K562 (cell line): ENCODE data around the gene MEI4. TPM values are rescaled to one million over a fixed set of nuclear protein-coding genes. Genes with fewer than 3 reads are reported as not detected.

ENCODE experiments used
- ATAC-seq: fragments of 200-7000 bp; cut with Tn5 transposase; 3 replicates; pipeline ENCODE4 v1.9.1; 2020; ENCODE audit warnings: moderate library complexity
- BruUV-seq: library from RNA; stranded (reverse); fragments of 400-500 nt; replicated peaks from 2 replicates; lab custom pipeline; 2021; lab: Mats Ljungman, UMichigan
- CTCF ChIA-PET: fragments of 300-600 bp; formaldehyde crosslinking; extraction: SDS; loops from one replicate; lab custom pipeline; 2021; ENCODE audit warnings: low intra/inter-chr PET ratio; lab: Yijun Ruan, JAX
- POLR2A ChIA-PET: fragments of 300-600, 350-650 bp; sonication (Branson Sonifier 250); formaldehyde crosslinking; extraction: SDS; loops from one replicate; lab custom pipeline; 2021; ENCODE audit warnings: antibody characterized with exemption, inconsistent platforms; lab: Yijun Ruan, JAX
- DNase-seq, 4 experiments: peaks; one replicate each; pipeline versions ENCODE4 v3.0.0 to v3.0.0-alpha.2; 2011 to 2018; ENCODE audit warnings: low spot score in 3 of 4, mixed read lengths in 3 of 4; ENCODE audit errors: extremely low read depth in 1 of 4
- FAIRE-seq: peaks from 2 replicates; lab custom pipeline; 2011; peaks lifted over from hg19 to GRCh38; lab: Jason Lieb, UNC
- H2AFZ ChIP-seq: 2 replicates; pipeline ENCODE4 v1.6.0; 2011; ENCODE audit warnings: low read depth, low read length, control low read depth, inconsistent platforms
- H3K27ac ChIP-seq: fragments of 200-600 bp; 3 replicates; pipeline ENCODE4 v1.8.0; 2011; ENCODE audit warnings: low read depth, mild to moderate bottlenecking, control low read depth, inconsistent platforms, low read length, moderate library complexity, mixed read lengths; ENCODE audit errors: extremely low read depth
- H3K27me3 ChIP-seq, 2 experiments: fragments of 300-600 bp in 1 of 2; 2 replicates in 1 of 2; 3 replicates in 1 of 2; pipeline versions ENCODE4 v1.6.0 to v1.8.0; 2011; ENCODE audit warnings: inconsistent platforms in 2 of 2, low read length in 2 of 2, mild to moderate bottlenecking in 1 of 2, mixed read lengths in 1 of 2, moderate library complexity in 1 of 2; ENCODE audit not compliant: control insufficient read depth in 2 of 2, insufficient read depth in 2 of 2
- H3K36me3 ChIP-seq: fragments of 300-600 bp; 3 replicates; pipeline ENCODE4 v1.8.0; 2011; ENCODE audit warnings: mild to moderate bottlenecking, low read length, inconsistent platforms; ENCODE audit not compliant: control insufficient read depth, insufficient read depth
- H3K4me1 ChIP-seq, 2 experiments: fragments of 200-600 bp in 1 of 2; replicated peaks in 1 of 2; 2 replicates in 1 of 2; 3 replicates in 1 of 2; pipeline versions ENCODE4 v1.5.1 to v1.8.0; 2011; ENCODE audit warnings: inconsistent platforms in 2 of 2, low read length in 2 of 2, mild to moderate bottlenecking in 1 of 2, mixed read lengths in 1 of 2, moderate library complexity in 1 of 2; ENCODE audit not compliant: control insufficient read depth in 2 of 2, insufficient read depth in 2 of 2
- H3K4me2 ChIP-seq: 2 replicates; pipeline ENCODE4 v1.6.1; 2011; ENCODE audit warnings: low read length, control low read depth, inconsistent platforms, mixed read lengths; ENCODE audit not compliant: insufficient read depth
- H3K4me3 ChIP-seq: fragments of 200-600 bp; sonication (generic), shearing (Covaris generic); 2 replicates; pipeline ENCODE4 v1.5.1; 2016; ENCODE audit warnings: control low read depth, inconsistent platforms
- H3K79me2 ChIP-seq: fragments of 200-600 bp; 3 replicates; pipeline ENCODE4 v1.8.0; 2011; ENCODE audit warnings: low read length, inconsistent platforms; ENCODE audit not compliant: control insufficient read depth, insufficient read depth
- H3K9ac ChIP-seq, 2 experiments: 2 replicates each; pipeline versions ENCODE4 v1.6.0 to v1.6.1; 2011; ENCODE audit warnings: low read depth in 2 of 2, low read length in 2 of 2, control low read depth in 1 of 2, inconsistent platforms in 1 of 2, mild to moderate bottlenecking in 1 of 2, mixed read lengths in 1 of 2; ENCODE audit not compliant: insufficient read depth in 1 of 2
- H3K9me1 ChIP-seq: one replicate; pipeline ENCODE4 v1.6.0; 2011; ENCODE audit warnings: inconsistent platforms, mild to moderate bottlenecking, low read length, moderate library complexity; ENCODE audit not compliant: control insufficient read depth, insufficient read depth
- H3K9me3 ChIP-seq: replicated peaks from 2 replicates; pipeline ENCODE4 v1.5.1; 2011; ENCODE audit warnings: low read depth, low read length, inconsistent platforms; ENCODE audit not compliant: control insufficient read depth, insufficient read depth
- H4K20me1 ChIP-seq: replicated peaks from 2 replicates; pipeline ENCODE4 v1.6.1; 2011; ENCODE audit warnings: low read length, inconsistent platforms, mixed read lengths; ENCODE audit not compliant: control insufficient read depth, insufficient read depth
- ADNP ChIP-seq: fragments of 200-800 bp; sonication (Bioruptor generic); IDR thresholded peaks from 2 replicates; pipeline ENCODE4 v1.6.1; 2016; ENCODE audit warnings: missing genetic modification characterization, missing compliant biosample characterization
- ASH1L ChIP-seq: fragments of 450-650 bp; IDR thresholded peaks from 2 replicates; pipeline ENCODE4 v1.6.1; 2018; ENCODE audit warnings: borderline replicate concordance, mild to moderate bottlenecking, low read depth; ENCODE audit not compliant: partially characterized antibody
- ATF7 ChIP-seq: fragments of 450-650 bp; IDR thresholded peaks from 2 replicates; pipeline ENCODE4 v1.7.1; 2014; ENCODE audit warnings: mild to moderate bottlenecking, moderate library complexity
- CHD1 ChIP-seq: fragments of 200-600 bp; sonication (generic); IDR thresholded peaks from one replicate; pipeline ENCODE4 v1.6.1; 2012; ENCODE audit warnings: mild to moderate bottlenecking, moderate library complexity, low read length, inconsistent platforms
- MTA1 ChIP-seq: fragments of 450-650 bp; IDR thresholded peaks from 2 replicates; pipeline ENCODE4 v1.6.1; 2017; ENCODE audit warnings: borderline replicate concordance
- PPARD ChIP-seq: fragments of 250-450 bp; sonication (Bioruptor Pico); IDR thresholded peaks from 2 replicates; pipeline ENCODE4 v1.8.0; 2022; ENCODE audit warnings: inconsistent platforms, mild to moderate bottlenecking, moderate library complexity
- PTRF ChIP-seq: fragments of 450-650 bp; IDR thresholded peaks from 2 replicates; pipeline ENCODE4 v1.6.1; 2016; ENCODE audit warnings: mild to moderate bottlenecking, missing genetic modification characterization, missing compliant biosample characterization
- RHOXF2B ChIP-seq: fragments of 250-450 bp; sonication (Bioruptor Pico); conservative IDR thresholded peaks from 2 replicates; pipeline ENCODE4 v1.5.1; 2021
- SETDB1 ChIP-seq: IDR thresholded peaks from one replicate; pipeline ENCODE4 v1.6.1; 2012; ENCODE audit warnings: low read length, control low read depth, inconsistent platforms
- SRF ChIP-seq, 2 experiments: fragments of 250-450, 450-650 bp in 1 of 2; sonication (Bioruptor Pico) in 1 of 2; sonication (generic) in 1 of 2; formaldehyde crosslinking; IDR thresholded peaks; 2 replicates each; pipeline versions ENCODE4 v1.5.0 to v1.5.1; 2020 to 2022; ENCODE audit warnings: mild to moderate bottlenecking in 1 of 2, missing genetic modification reagents in 1 of 2
- STAT5B ChIP-seq: fragments of 250-450 bp; sonication (Bioruptor Pico); IDR thresholded peaks from 2 replicates; pipeline ENCODE4 v1.8.0; 2021; ENCODE audit warnings: mild to moderate bottlenecking, inconsistent platforms
- TCF7 ChIP-seq: sonication (generic); IDR thresholded peaks from 2 replicates; pipeline ENCODE4 v1.6.1; 2016; ENCODE audit warnings: antibody characterized with exemption, borderline replicate concordance
- TEAD2 ChIP-seq: fragments of 450-650 bp; IDR thresholded peaks from 2 replicates; pipeline ENCODE4 v1.6.1; 2016; ENCODE audit warnings: missing genetic modification characterization, control low read depth, missing compliant biosample characterization
- ZFP1 ChIP-seq: fragments of 450-650 bp; formaldehyde crosslinking; IDR thresholded peaks from 2 replicates; pipeline ENCODE4 v1.4.0; 2020; ENCODE audit warnings: mild to moderate bottlenecking, mixed read lengths
- ZNF324 ChIP-seq: fragments of 250-450 bp; sonication (Bioruptor Pico); IDR thresholded peaks from 2 replicates; pipeline ENCODE4 v1.4.0; 2020; ENCODE audit warnings: mild to moderate bottlenecking
- WGBS: fragments of 100-300 bp; shearing (Covaris generic); methylation state at CpG from one replicate; pipeline ENCODE4 v1.1.6; 2016; ENCODE audit warnings: low coverage, mixed read lengths; ENCODE audit not compliant: insufficient coverage; ENCODE audit errors: missing lambda C conversion rate; 5-methylcytosine and 5-hydroxymethylcytosine counted together
- in situ Hi-C: fragments of 300-500 bp; cut with MboI; formaldehyde crosslinking; loops from 4 replicates; pipeline ENCODE4 v1.15.0; 2018; ENCODE audit warnings: inconsistent platforms, mixed read lengths
- intact Hi-C: fragments of 100-400 bp; cut with micrococcal nuclease; formaldehyde crosslinking; loops from 2 replicates; pipeline ENCODE4 v1.14.2; 2022
- polyA plus RNA-seq, 8 experiments: library from polyadenylated mRNA; depleted of rRNA in 4 of 8; stranded (reverse) in 5 of 8; unstranded in 3 of 8; fragments of >200 nt; fragmentation: Nextera tagmentation in 2 of 8; fragmentation: Illumina TruSeq in 1 of 8; extraction: Ambion mirVana in 2 of 8; extraction: Trizol in 1 of 8; gene quantifications; 2 replicates each; pipeline versions ENCODE4 v1.2.1 to v1.2.3, GENCODE V29; 2011 to 2014; ENCODE audit warnings: inconsistent platforms in 1 of 8, missing spikeins in 1 of 8
- total RNA-seq, 7 experiments: library from RNA; depleted of rRNA in 6 of 7; stranded (reverse); fragments of >200 nt in 6 of 7; fragmentation: Illumina TruSeq in 2 of 7; extraction: Trizol in 2 of 7; gene quantifications; 2 replicates each; pipeline versions ENCODE4 v1.2.1 to v1.2.3, GENCODE V29; 2011 to 2021; ENCODE audit warnings: low replicate concordance in 1 of 7
- TF ChIP-seq, protein P1 (sequence below): sonication (generic); IDR thresholded peaks from 2 replicates; pipeline ENCODE4 v1.6.1; 2016
- TF ChIP-seq, protein P2 (sequence below), 2 experiments: fragments of 450-650 bp; IDR thresholded peaks; 2 replicates each; pipeline ENCODE4 v1.6.1; 2018; ENCODE audit warnings: mild to moderate bottlenecking in 2 of 2, low read depth in 1 of 2; ENCODE audit not compliant: partially characterized antibody in 2 of 2

The MEI4 gene
- total and polyA plus RNA-seq, 9 of the 15 experiments (the other 6 are each of a cell fraction or from before 2014, with no cell fraction given) = not detected

DNA sequence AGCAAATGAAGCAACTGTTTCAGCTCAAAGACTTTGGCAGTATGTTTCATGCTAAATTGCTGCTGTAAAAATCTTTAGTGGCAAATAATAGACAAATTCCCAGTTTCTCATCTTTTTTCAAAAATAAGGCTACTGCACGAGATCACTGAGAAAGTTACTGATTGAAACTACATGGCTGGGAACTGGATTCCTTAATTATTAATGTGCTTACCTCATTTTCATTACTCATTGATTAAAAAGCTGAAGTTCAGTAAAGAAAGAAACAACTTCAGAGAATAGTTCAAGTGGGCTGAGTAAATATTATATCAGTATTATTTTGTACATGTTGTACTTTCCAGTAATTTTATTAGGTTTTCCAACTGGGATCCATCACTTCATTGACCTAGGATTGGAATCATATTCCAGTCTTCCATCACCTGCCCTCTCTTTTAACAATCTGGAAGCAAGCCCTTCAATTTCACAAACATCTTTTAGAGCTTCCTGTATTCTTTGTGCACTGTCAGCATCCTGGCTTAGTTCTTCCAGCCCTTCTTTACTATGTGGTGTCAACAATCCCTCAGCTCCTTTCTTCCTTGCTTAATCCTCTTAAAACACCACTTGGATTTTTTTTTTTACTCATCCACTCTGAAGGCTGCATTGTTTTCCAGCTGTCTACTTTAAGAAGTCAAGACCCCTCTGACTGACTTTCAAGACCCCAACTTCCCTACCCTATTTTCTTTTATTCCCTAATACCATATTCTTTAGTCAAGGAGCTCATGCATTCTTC lies 4.3 kb downstream of the MEI4 start:
- Histone ChIP-seq H3K9me3 (no peaks in the 10 kb centered on the region), H3K36me3 (no peaks in the 10 kb centered on the region), H3K9me1 (no peaks in the 10 kb centered on the region), H3K4me2 (no peak overlapping the region), H3K4me3 (no peak overlapping the region), H3K4me1 (no peaks in the 10 kb centered on the region), H3K79me2 (no peaks in the 10 kb centered on the region), H3K27me3 (no peaks in the 10 kb centered on the region), H4K20me1 (no peaks in the 10 kb centered on the region), H2AFZ (no peak overlapping the region), H3K9ac (no peak overlapping the region), H3K27ac (no peak overlapping the region)
- POLR2A ChIA-PET = no interaction called here
- in situ Hi-C loops (no loop called here), intact Hi-C loops (no loop called here)
- 0% methylated on average over 1 of the region's 1 CpG for WGBS
- ATAC-seq (no peak), FAIRE-seq (no peak), DNase-seq (no peak)
- BruUV-seq = no TSS peak
- CTCF ChIA-PET = no interaction called here
- TF ChIP-seq RHOXF2B (CRISPR knock-in tag) (no peak), PTRF (no peak), MTA1 (no peak), TEAD2 (no peak), ZNF324 (CRISPR knock-in tag) (no peak), ZFP1 (no peak), STAT5B (CRISPR knock-in tag) (no peak), PPARD (no peak), TCF7 (no peak), ADNP (tag) (no peak), SRF (CRISPR knock-in tag; IDR thresholded peaks at IDR 0.05) (no peak), ASH1L (no peak), CHD1 (no peak), ATF7 (no peak), SETDB1 (no peak)
- TF ChIP-seq, protein P1, sequence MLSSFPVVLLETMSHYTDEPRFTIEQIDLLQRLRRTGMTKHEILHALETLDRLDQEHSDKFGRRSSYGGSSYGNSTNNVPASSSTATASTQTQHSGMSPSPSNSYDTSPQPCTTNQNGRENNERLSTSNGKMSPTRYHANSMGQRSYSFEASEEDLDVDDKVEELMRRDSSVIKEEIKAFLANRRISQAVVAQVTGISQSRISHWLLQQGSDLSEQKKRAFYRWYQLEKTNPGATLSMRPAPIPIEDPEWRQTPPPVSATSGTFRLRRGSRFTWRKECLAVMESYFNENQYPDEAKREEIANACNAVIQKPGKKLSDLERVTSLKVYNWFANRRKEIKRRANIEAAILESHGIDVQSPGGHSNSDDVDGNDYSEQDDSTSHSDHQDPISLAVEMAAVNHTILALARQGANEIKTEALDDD = no peak
- TF ChIP-seq, protein P2, sequence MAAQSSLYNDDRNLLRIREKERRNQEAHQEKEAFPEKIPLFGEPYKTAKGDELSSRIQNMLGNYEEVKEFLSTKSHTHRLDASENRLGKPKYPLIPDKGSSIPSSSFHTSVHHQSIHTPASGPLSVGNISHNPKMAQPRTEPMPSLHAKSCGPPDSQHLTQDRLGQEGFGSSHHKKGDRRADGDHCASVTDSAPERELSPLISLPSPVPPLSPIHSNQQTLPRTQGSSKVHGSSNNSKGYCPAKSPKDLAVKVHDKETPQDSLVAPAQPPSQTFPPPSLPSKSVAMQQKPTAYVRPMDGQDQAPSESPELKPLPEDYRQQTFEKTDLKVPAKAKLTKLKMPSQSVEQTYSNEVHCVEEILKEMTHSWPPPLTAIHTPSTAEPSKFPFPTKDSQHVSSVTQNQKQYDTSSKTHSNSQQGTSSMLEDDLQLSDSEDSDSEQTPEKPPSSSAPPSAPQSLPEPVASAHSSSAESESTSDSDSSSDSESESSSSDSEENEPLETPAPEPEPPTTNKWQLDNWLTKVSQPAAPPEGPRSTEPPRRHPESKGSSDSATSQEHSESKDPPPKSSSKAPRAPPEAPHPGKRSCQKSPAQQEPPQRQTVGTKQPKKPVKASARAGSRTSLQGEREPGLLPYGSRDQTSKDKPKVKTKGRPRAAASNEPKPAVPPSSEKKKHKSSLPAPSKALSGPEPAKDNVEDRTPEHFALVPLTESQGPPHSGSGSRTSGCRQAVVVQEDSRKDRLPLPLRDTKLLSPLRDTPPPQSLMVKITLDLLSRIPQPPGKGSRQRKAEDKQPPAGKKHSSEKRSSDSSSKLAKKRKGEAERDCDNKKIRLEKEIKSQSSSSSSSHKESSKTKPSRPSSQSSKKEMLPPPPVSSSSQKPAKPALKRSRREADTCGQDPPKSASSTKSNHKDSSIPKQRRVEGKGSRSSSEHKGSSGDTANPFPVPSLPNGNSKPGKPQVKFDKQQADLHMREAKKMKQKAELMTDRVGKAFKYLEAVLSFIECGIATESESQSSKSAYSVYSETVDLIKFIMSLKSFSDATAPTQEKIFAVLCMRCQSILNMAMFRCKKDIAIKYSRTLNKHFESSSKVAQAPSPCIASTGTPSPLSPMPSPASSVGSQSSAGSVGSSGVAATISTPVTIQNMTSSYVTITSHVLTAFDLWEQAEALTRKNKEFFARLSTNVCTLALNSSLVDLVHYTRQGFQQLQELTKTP (IDR thresholded peaks at IDR 0.05; ENCODE audit: low read depth in 1 of 2, partially characterized antibody in 2 of 2) = no peak
